Measurements from ENCODE around the gene CREB5. TPM values are rescaled to one million over a fixed set of nuclear protein-coding genes. Genes with fewer than 3 reads are reported as not detected.

CREB5 gene
- total RNA-seq, 1 donor from 2014 or later, result 13.6 TPM

DNA sequence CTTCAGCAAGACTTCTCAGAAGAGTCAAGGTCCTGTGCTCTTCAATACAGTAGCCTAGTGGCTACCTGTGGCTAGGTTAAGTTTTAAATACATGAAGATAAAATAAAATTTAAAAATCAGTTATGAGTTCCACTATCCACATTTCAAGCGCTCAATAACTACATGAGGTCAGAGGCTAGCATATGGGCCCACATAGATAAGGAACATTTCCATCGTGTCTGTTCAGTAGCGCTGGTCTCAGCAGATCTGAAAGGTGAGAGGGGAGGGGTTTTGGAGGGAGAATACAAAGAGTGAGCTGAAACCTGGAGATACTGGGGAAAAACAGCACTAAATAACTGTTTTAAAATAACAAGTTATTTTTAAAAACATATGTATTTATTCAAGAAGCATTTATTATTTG, 326.8 kb downstream of the CREB5 start:
- no peak overlapping the region for H3K27ac Mint-ChIP-seq
- H3K9me3 Mint-ChIP-seq, result no peaks in the 10 kb centered on the region
- H3K4me1 Mint-ChIP-seq, result peaks cover 28% of the 10 kb centered on the region
- no peak overlapping the region for H3K4me3 Mint-ChIP-seq
- TF ChIP-seq, protein P1, sequence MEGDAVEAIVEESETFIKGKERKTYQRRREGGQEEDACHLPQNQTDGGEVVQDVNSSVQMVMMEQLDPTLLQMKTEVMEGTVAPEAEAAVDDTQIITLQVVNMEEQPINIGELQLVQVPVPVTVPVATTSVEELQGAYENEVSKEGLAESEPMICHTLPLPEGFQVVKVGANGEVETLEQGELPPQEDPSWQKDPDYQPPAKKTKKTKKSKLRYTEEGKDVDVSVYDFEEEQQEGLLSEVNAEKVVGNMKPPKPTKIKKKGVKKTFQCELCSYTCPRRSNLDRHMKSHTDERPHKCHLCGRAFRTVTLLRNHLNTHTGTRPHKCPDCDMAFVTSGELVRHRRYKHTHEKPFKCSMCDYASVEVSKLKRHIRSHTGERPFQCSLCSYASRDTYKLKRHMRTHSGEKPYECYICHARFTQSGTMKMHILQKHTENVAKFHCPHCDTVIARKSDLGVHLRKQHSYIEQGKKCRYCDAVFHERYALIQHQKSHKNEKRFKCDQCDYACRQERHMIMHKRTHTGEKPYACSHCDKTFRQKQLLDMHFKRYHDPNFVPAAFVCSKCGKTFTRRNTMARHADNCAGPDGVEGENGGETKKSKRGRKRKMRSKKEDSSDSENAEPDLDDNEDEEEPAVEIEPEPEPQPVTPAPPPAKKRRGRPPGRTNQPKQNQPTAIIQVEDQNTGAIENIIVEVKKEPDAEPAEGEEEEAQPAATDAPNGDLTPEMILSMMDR (IDR thresholded peaks at IDR 0.05; ENCODE audit: unreplicated experiment), result no peak
- H3K27me3 Mint-ChIP-seq (ENCODE audit: low read depth), result no peaks in the 10 kb centered on the region
- no peak for DNase-seq (ENCODE audit: low spot score in 2 of 2, unreplicated experiment in 2 of 2)
- peaks cover 5% of the 10 kb centered on the region for H3K36me3 Mint-ChIP-seq

DNA sequence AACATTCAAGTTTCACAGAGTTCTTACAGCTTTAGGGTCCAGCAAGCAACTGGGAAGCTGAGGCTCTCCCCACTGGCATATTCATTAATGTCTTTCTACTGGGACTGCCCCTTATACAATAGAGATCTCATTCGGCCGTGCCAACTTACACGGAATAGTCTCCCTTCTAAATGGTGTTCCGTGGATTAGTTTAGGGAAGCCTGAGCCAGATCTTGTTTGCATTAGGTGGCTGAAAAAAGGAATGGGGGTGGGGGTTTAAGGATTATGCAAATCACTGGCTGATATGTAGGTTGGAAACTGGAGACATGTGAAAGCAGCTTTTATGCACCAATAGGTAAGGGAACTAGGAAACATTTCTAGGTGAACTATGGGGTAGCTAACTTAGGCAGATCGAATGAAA, 327.5 kb downstream of the CREB5 start:
- TF ChIP-seq, protein P1 (IDR thresholded peaks at IDR 0.05; ENCODE audit: unreplicated experiment), result no peak
- Mint-ChIP-seq H3K9me3 (no peaks in the 10 kb centered on the region), H3K36me3 (peaks cover 5% of the 10 kb centered on the region), H3K4me3 (no peak overlapping the region), H3K27ac (no peak overlapping the region), H3K4me1 (peaks cover 28% of the 10 kb centered on the region), H3K27me3 (ENCODE audit: low read depth) (no peaks in the 10 kb centered on the region)
- DNase-seq (ENCODE audit: low spot score in 2 of 2, unreplicated experiment in 2 of 2), result no peak

DNA sequence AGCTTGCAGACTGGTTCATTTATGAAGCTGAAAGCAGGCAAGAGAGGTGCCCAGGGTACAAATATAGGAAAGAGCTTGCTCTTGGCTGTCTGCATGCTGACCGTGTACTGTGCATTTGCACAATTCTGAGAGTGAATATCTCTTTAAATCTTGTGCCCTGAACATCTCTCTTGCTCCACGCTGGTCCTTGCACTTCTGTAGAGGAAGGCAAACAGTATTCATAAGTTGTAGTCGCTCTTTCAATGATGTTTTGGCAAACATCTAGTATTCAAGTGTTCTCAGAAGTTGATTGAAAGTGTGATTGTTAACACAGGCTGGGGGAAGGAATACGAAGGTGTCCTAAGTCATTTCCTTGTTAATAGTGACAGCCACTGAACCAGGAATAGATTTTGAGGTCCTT, 332.6 kb downstream of the CREB5 start:
- H3K9me3 Mint-ChIP-seq, result no peaks in the 10 kb centered on the region
- TF ChIP-seq, protein P1 (IDR thresholded peaks at IDR 0.05; ENCODE audit: unreplicated experiment), result no peak
- no peak for DNase-seq (ENCODE audit: low spot score in 2 of 2, unreplicated experiment in 2 of 2)
- H3K4me1 Mint-ChIP-seq, result peaks cover 33% of the 10 kb centered on the region
- peaks cover 5% of the 10 kb centered on the region for H3K36me3 Mint-ChIP-seq
- no peak overlapping the region for H3K27ac Mint-ChIP-seq
- H3K4me3 Mint-ChIP-seq, result no peak overlapping the region
- H3K27me3 Mint-ChIP-seq (ENCODE audit: low read depth), result no peaks in the 10 kb centered on the region

DNA sequence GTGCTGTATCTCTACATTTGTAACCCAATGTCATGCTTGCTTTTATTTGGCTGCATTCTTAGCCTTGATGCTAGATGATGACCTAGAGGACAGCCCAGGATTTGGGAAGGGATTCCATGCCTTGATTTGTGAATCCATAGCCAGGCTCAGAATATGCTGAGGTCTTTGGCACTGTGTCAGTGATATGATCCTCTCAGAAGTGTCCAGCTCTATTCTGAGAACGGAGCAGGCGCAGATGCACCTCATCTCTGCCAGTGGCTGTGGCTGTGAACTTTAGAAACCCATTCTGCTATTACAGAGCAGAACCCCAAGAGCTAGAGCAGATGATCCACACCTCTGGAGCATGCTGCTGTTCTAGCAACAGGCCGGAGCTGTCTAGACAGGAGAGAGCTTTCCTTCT, 333.0 kb downstream of the CREB5 start:
- H3K9me3 Mint-ChIP-seq, result no peaks in the 10 kb centered on the region
- H3K27ac Mint-ChIP-seq, result no peak overlapping the region
- no peak overlapping the region for H3K4me3 Mint-ChIP-seq
- no peaks in the 10 kb centered on the region for H3K27me3 Mint-ChIP-seq (ENCODE audit: low read depth)
- TF ChIP-seq, protein P1 (IDR thresholded peaks at IDR 0.05; ENCODE audit: unreplicated experiment), result no peak
- peaks cover 31% of the 10 kb centered on the region for H3K4me1 Mint-ChIP-seq
- peaks cover 5% of the 10 kb centered on the region for H3K36me3 Mint-ChIP-seq
- DNase-seq (ENCODE audit: low spot score in 2 of 2, unreplicated experiment in 2 of 2), result no peak

DNA sequence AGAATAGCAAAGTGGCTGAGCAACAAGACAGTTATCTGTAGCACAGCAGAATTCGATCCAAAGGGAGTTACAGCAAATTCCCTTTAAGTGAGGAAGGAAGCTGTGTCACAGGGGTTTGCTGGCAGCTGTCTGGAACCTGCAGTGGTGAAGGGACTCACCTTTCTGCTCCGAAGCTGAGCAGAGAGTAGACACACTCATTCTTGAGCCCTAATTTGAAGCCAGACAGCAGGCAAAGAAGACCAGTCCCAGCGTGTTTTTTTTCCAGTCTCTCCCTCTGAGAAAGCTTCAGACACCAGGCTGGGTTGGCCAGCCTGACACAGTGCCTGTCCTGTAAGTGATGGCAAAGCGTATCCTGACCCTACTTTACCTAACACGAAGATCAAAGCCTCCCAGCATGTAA, 335.1 kb downstream of the CREB5 start:
- no peaks in the 10 kb centered on the region for H3K9me3 Mint-ChIP-seq
- no peak overlapping the region for H3K27ac Mint-ChIP-seq
- TF ChIP-seq, protein P1 (IDR thresholded peaks at IDR 0.05; ENCODE audit: unreplicated experiment), result no peak
- no peak for DNase-seq (ENCODE audit: low spot score in 2 of 2, unreplicated experiment in 2 of 2)
- no peak overlapping the region for H3K4me3 Mint-ChIP-seq
- H3K36me3 Mint-ChIP-seq, result peaks cover 2% of the 10 kb centered on the region
- H3K27me3 Mint-ChIP-seq (ENCODE audit: low read depth), result no peaks in the 10 kb centered on the region
- peaks cover 28% of the 10 kb centered on the region for H3K4me1 Mint-ChIP-seq

DNA sequence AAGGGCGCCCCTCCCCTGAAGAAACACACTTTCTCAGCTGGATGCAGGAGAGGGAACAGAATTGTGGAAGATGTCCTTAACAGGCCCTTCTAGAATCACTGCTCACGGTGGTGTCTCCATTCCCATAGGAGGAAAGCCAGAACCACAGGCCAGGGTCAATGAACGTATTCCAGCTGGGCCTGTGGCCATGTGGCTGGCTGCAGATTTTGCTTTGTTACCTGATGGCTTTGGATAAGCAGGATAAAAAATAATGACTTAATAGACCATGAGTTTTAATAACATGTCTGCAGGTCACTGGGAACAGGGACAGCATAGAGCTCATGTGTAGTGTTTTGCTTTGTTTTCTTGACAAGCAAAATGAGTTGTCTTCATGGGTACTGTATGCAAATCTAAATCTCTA, 335.5 kb downstream of the CREB5 start:
- Mint-ChIP-seq H3K27me3 (ENCODE audit: low read depth) (no peaks in the 10 kb centered on the region), H3K4me3 (no peak overlapping the region), H3K9me3 (no peaks in the 10 kb centered on the region), H3K4me1 (peaks cover 28% of the 10 kb centered on the region), H3K36me3 (no peaks in the 10 kb centered on the region), H3K27ac (no peak overlapping the region)
- TF ChIP-seq, protein P1 (IDR thresholded peaks at IDR 0.05; ENCODE audit: unreplicated experiment), result no peak
- DNase-seq (ENCODE audit: low spot score in 2 of 2, unreplicated experiment in 2 of 2), result no peak

Measured in mesothelial cell of epicardium (in vitro differentiated cells).